ENCODE data around the gene XPNPEP1.

The XPNPEP1 gene

DNA sequence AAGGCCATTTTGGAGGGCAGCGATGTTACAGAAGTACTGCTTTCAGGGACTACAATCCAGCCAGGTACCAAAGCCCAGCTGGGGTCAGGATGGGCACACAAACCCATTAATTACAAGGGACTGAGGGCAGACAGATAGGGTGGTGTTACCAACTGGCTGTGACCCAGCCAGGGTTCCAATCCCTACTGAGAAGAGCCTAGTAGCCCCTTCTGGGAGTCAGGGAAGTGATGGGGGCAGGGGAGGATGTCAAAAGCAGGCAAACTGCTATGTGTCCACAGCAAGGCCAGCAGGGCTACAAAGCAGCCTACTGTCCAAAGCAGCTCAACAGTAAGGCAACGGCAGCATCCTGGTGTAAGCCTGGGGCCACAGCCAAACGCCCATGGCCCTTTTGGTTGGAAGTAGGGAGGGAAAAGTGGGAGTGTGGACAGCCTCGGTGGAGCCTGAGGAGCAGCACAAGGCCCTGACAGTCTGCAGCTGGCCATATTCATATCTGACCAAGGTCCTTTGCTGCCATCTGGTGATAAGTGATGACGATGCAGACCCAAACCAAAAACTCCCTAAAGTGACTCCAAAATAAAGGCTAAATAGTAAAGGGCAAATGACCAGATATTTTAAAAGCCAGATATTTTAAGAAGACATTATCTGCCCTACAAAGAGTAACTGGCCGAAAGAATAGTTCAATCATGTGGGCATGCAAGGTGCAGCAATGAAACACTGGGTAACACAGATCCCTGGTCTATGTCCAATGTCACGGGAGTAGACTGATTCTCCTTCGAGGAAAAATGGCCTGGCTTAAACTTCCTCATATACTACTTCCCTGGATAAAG lies 56.9 kb downstream of the XPNPEP1 start:
- Histone ChIP-seq H3K9ac (ENCODE audit: low read depth, low read length) (no peak overlapping the region), H3K4me3 (ENCODE audit: low read depth, low read length) (no peak overlapping the region), H3K27me3 (ENCODE audit: control insufficient read depth, insufficient read depth, low read length) (no peaks in the 10 kb centered on the region), H3K36me3 (ENCODE audit: control insufficient read depth, insufficient read depth, low read length) (peaks cover 12% of the 10 kb centered on the region), H3K4me1 (ENCODE audit: control insufficient read depth, insufficient read depth, low read length) (peaks cover 6% of the 10 kb centered on the region), H3K9me3 (ENCODE audit: control insufficient read depth, insufficient read depth, low read length) (no peaks in the 10 kb centered on the region)

DNA sequence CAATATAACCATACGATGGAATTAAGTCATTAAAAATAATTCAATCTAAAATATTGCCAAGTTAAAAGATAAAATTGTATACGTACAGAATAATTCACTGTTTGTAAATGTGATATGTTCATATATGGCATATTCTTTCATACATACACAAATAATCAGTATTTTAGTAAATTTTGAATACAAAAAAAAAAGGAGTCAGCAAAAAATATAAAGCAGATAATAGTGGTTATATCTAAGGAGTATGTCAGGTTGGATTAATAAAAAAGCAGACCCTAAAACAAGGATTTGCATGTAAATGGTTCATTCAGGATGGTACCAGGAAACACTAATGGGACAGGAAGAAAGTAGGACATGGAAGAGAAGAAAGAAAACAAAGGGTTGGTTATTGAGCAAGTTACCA lies 59.5 kb downstream of the XPNPEP1 start:
- Histone ChIP-seq H3K9ac (ENCODE audit: low read depth, low read length) (no peak overlapping the region), H3K4me1 (ENCODE audit: control insufficient read depth, insufficient read depth, low read length) (peaks cover 6% of the 10 kb centered on the region), H3K4me3 (ENCODE audit: low read depth, low read length) (no peak overlapping the region), H3K9me3 (ENCODE audit: control insufficient read depth, insufficient read depth, low read length) (no peaks in the 10 kb centered on the region), H3K27me3 (ENCODE audit: control insufficient read depth, insufficient read depth, low read length) (no peaks in the 10 kb centered on the region), H3K36me3 (ENCODE audit: control insufficient read depth, insufficient read depth, low read length) (peaks cover 10% of the 10 kb centered on the region)

DNA sequence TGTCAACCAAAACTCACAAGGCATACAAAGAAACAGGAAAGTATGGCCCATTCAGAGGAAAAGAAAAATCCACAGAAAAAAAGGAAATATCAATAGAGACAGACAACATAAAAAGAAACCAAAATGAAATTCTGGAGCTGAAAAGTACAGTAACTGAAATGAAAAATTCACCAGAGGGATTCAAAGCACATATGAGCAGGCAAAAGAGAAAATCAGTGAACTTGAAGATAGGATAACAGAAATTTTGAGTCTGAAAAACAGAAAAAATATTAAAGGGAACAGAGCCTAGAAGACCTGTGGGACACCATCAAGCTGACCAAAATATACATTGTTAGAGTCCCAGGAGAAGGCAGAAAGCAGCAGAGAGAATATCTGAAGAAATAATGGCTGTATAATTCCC lies 60.6 kb downstream of the XPNPEP1 start:
- H3K9ac ChIP-seq (ENCODE audit: low read depth, low read length), result no peak overlapping the region
- H3K27me3 ChIP-seq (ENCODE audit: control insufficient read depth, insufficient read depth, low read length), result no peaks in the 10 kb centered on the region
- H3K4me3 ChIP-seq (ENCODE audit: low read depth, low read length), result no peak overlapping the region
- H3K4me1 ChIP-seq (ENCODE audit: control insufficient read depth, insufficient read depth, low read length), result peaks cover 6% of the 10 kb centered on the region
- H3K36me3 ChIP-seq (ENCODE audit: control insufficient read depth, insufficient read depth, low read length), result peaks cover 10% of the 10 kb centered on the region
- no peaks in the 10 kb centered on the region for H3K9me3 ChIP-seq (ENCODE audit: control insufficient read depth, insufficient read depth, low read length)

DNA sequence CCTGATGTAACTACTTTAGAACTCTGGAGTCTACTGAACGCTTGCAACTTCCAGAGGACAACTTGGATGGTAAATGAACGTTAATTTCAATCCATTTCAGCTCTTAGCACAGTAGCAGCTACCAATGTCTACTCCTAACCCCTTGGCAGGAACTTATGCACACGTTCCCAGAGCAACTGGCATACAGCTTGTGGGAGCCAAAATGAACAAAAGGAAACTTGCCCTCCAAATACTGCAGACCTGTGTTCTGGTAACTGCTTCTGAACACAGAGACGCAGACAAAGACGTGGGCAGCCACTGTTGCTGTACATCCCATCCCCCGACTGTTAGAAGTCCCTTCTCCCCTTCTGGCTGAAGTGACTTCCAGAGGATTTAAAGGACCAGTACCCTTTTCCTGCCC lies 61.3 kb downstream of the XPNPEP1 start:
- no peak overlapping the region for H3K4me3 ChIP-seq (ENCODE audit: low read depth, low read length)

DNA sequence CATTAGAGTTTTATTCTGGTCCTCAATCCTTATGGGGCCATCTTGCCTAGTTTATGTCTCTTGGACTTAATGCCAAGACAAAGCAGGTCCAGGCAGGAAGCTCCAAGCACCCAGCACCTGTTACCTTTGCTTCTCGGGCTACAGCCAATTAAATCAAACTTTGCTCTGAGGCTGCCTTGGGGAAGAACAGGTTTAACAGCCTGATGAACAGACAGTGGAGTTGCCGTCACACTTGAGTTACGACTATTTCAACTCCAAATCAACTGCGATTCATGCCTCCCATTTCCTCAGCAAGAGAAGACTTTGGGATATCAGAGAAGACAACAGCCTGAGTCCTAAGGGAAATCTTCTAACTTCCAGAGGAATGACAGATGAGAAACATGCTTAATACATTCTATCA lies 62.2 kb downstream of the XPNPEP1 start:
- no peak overlapping the region for H3K9ac ChIP-seq (ENCODE audit: low read depth, low read length)
- peaks cover 6% of the 10 kb centered on the region for H3K4me1 ChIP-seq (ENCODE audit: control insufficient read depth, insufficient read depth, low read length)
- peaks cover 3% of the 10 kb centered on the region for H3K36me3 ChIP-seq (ENCODE audit: control insufficient read depth, insufficient read depth, low read length)
- no peaks in the 10 kb centered on the region for H3K27me3 ChIP-seq (ENCODE audit: control insufficient read depth, insufficient read depth, low read length)
- H3K4me3 ChIP-seq (ENCODE audit: low read depth, low read length), result no peak overlapping the region
- H3K9me3 ChIP-seq (ENCODE audit: control insufficient read depth, insufficient read depth, low read length), result no peaks in the 10 kb centered on the region

More for the DNA sequence above, 61.3 kb downstream of the XPNPEP1 start:
- Histone ChIP-seq H3K27me3 (ENCODE audit: control insufficient read depth, insufficient read depth, low read length) (no peaks in the 10 kb centered on the region), H3K9me3 (ENCODE audit: control insufficient read depth, insufficient read depth, low read length) (no peaks in the 10 kb centered on the region), H3K36me3 (ENCODE audit: control insufficient read depth, insufficient read depth, low read length) (peaks cover 4% of the 10 kb centered on the region), H3K9ac (ENCODE audit: low read depth, low read length) (no peak overlapping the region), H3K4me1 (ENCODE audit: control insufficient read depth, insufficient read depth, low read length) (peaks cover 6% of the 10 kb centered on the region)

DNA sequence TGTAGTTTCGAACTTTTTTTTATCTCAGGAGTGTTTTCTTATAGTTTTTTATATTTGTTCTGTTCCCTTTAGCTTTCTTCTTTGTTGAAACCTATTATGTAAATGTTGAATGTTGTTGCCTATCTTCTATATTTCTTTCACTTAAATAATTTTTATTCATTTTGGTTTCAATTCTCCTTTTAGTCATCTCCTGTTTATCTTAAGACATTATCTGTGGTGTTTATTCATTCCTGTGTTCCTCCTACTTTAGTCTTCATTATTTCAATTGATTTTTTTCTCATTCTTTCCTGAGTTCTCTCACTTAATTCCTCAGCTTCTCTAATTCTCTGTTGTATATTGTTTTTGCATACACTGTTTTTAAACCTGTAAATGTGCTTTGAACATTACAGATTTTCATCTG lies 64.1 kb downstream of the XPNPEP1 start:
- Histone ChIP-seq H3K9ac (ENCODE audit: low read depth, low read length) (no peak overlapping the region), H3K4me1 (ENCODE audit: control insufficient read depth, insufficient read depth, low read length) (peaks cover 6% of the 10 kb centered on the region), H3K36me3 (ENCODE audit: control insufficient read depth, insufficient read depth, low read length) (no peaks in the 10 kb centered on the region), H3K9me3 (ENCODE audit: control insufficient read depth, insufficient read depth, low read length) (no peaks in the 10 kb centered on the region), H3K27me3 (ENCODE audit: control insufficient read depth, insufficient read depth, low read length) (no peaks in the 10 kb centered on the region), H3K4me3 (ENCODE audit: low read depth, low read length) (no peak overlapping the region)

DNA sequence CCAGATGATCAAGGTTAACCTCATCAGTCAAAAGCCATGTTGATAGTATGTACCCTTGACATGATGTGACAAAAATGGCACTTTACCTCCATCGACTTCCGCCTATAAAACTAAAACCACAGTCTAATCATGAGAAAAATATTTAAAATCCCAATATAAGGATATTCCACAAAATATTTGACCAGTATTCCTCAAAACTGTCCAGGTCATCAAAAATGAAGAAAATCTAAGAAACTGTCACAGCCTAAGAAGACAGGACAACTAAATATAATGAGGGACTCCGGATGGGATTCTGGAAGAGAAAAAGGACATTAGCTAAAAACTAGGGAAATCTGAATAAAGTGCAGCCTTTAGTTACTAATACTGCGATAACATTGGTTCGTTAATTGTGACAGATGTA lies 67.6 kb downstream of the XPNPEP1 start:
- Histone ChIP-seq H3K9ac (ENCODE audit: low read depth, low read length) (no peak overlapping the region), H3K4me3 (ENCODE audit: low read depth, low read length) (no peak overlapping the region), H3K27me3 (ENCODE audit: control insufficient read depth, insufficient read depth, low read length) (peaks cover 3% of the 10 kb centered on the region), H3K4me1 (ENCODE audit: control insufficient read depth, insufficient read depth, low read length) (no peaks in the 10 kb centered on the region), H3K9me3 (ENCODE audit: control insufficient read depth, insufficient read depth, low read length) (no peaks in the 10 kb centered on the region), H3K36me3 (ENCODE audit: control insufficient read depth, insufficient read depth, low read length) (no peaks in the 10 kb centered on the region)

DNA sequence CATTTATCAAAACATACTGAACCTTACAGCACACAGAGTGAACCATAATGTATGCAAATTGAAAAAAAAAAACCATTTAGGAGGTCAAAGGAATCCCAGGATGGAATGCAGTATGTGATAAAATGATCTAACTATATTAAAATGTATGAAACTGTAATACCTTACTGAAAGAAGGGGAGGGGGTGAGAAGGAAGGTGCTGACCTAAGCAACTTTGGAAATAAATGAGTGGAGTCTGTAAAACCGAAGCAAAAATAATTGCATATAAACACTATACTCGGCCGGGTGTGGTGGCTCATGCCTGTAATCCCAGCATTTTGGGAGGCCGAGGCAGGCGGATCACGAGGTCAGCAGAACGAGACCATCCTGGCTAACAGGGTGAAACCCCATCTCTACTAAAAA lies 69.4 kb downstream of the XPNPEP1 start:
- Histone ChIP-seq H3K9me3 (ENCODE audit: control insufficient read depth, insufficient read depth, low read length) (no peaks in the 10 kb centered on the region), H3K27me3 (ENCODE audit: control insufficient read depth, insufficient read depth, low read length) (peaks cover 3% of the 10 kb centered on the region), H3K4me1 (ENCODE audit: control insufficient read depth, insufficient read depth, low read length) (no peaks in the 10 kb centered on the region), H3K9ac (ENCODE audit: low read depth, low read length) (no peak overlapping the region), H3K4me3 (ENCODE audit: low read depth, low read length) (no peak overlapping the region), H3K36me3 (ENCODE audit: control insufficient read depth, insufficient read depth, low read length) (no peaks in the 10 kb centered on the region)

DNA sequence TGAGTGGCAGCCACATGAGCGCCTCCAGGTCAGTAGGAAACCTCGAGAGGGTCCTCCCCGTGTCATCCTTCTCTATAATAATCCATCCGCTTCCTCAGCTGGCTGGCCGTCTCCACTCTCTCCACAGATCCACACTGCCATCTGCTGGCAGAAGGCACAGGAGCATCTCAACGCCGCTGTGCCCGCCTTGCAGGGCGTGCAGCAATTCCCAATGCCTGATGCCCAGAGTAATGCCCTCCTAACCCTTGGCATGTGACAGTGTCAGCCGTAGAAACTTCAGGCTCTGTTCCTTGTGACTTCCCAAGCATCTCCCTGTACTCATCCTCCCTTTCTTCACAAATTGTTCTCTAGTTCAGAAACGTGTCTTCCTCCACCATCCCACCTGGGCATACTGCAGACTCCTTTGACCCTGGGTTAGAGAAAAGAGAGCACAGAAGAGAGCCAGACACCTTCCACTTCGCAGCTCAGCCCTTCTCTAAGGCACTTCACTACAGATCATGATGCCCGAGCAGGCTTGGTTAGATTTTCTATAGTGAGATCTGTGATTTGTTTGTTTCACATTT lies 70.8 kb downstream of the XPNPEP1 start:
- H3K27me3 ChIP-seq (ENCODE audit: control insufficient read depth, insufficient read depth, low read length), result peaks cover 3% of the 10 kb centered on the region
- no peak overlapping the region for H3K9ac ChIP-seq (ENCODE audit: low read depth, low read length)
- no peaks in the 10 kb centered on the region for H3K4me1 ChIP-seq (ENCODE audit: control insufficient read depth, insufficient read depth, low read length)
- no peaks in the 10 kb centered on the region for H3K36me3 ChIP-seq (ENCODE audit: control insufficient read depth, insufficient read depth, low read length)
- no peaks in the 10 kb centered on the region for H3K9me3 ChIP-seq (ENCODE audit: control insufficient read depth, insufficient read depth, low read length)
- no peak overlapping the region for H3K4me3 ChIP-seq (ENCODE audit: low read depth, low read length)

DNA sequence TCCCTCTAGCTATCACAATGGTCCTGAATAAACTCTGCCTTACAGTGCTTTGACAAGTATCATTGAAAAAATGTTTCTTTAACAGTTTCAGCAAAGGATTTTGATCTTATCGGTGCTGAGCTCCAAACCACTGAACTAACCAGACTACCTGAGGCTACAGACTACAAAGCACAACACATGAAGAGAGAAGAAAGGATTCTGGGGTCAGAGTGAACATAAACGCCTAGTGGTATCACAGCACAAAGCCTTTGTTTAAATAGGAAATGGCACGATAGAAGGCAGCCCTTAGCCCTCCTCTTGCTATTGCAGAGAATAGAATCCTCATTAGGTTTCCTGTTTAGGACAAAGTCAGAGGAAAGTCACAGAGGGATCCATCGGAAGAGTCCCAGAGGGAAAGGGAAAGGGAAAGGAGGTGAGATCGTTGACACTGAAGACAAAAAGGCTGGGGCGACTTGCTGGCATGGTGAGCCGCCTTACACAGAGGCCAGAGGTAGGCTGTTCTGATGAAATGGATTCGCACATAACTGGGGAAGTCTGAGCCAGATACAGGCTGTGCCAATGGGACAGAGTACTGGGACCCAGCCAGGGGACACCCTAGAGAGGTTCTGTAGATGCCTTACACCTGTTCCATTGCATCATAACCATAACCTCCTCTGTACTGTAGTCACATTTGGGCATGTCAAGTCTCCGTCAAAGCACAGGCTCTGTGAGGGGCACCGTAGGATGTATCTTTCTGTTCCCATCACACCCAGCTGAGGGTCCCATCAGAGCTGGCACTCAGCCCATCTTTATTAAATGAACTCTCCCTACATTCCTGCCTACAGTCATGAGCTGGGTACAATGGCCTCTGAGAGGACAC lies 71.5 kb downstream of the XPNPEP1 start:
- peaks cover 3% of the 10 kb centered on the region for H3K27me3 ChIP-seq (ENCODE audit: control insufficient read depth, insufficient read depth, low read length)
- H3K36me3 ChIP-seq (ENCODE audit: control insufficient read depth, insufficient read depth, low read length), result no peaks in the 10 kb centered on the region
- H3K4me3 ChIP-seq (ENCODE audit: low read depth, low read length), result no peak overlapping the region
- H3K9me3 ChIP-seq (ENCODE audit: control insufficient read depth, insufficient read depth, low read length), result no peaks in the 10 kb centered on the region
- H3K4me1 ChIP-seq (ENCODE audit: control insufficient read depth, insufficient read depth, low read length), result no peaks in the 10 kb centered on the region
- H3K9ac ChIP-seq (ENCODE audit: low read depth, low read length), result no peak overlapping the region

DNA sequence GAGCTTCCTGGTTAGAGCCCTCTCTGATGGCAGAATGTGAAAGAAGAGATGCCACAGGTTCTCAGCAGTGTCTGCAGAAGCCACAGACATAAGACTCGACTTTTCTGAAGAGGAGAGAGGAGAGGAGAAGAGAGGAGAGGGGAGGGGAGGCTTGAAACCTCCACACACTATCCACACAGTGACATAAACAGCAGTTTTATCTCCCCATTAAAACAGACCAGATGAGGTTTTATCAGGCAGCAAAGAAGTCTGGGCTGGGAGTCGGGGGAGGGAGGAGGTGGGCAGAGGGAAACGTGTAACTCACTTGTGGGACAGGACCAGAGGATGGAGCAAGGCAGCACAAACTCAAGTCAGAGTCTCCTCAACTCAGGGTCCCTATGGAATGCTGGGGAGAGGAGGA lies 76.5 kb downstream of the XPNPEP1 start:
- H3K27me3 ChIP-seq (ENCODE audit: control insufficient read depth, insufficient read depth, low read length), result peaks cover 3% of the 10 kb centered on the region
- no peaks in the 10 kb centered on the region for H3K4me1 ChIP-seq (ENCODE audit: control insufficient read depth, insufficient read depth, low read length)
- no peaks in the 10 kb centered on the region for H3K36me3 ChIP-seq (ENCODE audit: control insufficient read depth, insufficient read depth, low read length)
- H3K4me3 ChIP-seq (ENCODE audit: low read depth, low read length), result no peak overlapping the region
- no peaks in the 10 kb centered on the region for H3K9me3 ChIP-seq (ENCODE audit: control insufficient read depth, insufficient read depth, low read length)
- H3K9ac ChIP-seq (ENCODE audit: low read depth, low read length), result no peak overlapping the region
